Measurements from ENCODE around the gene UBXN11. TPM values are rescaled to one million over a fixed set of nuclear protein-coding genes. Genes with fewer than 3 reads are reported as not detected.

UBXN11 gene
- total and polyA plus RNA-seq, 2 donors (not counting 1 experiment from before 2014, with no cell fraction given) = 68.0 to 81.4 TPM

- DNase-seq (no peak), ATAC-seq (ENCODE audit: low read depth) (no peak)
- H3K36me3 ChIP-seq (replicated peaks in 1 of 2; ENCODE audit: control extremely low read depth in 1 of 2, control insufficient read depth in 1 of 2, extremely low read depth in 1 of 2, insufficient read depth in 2 of 2, low read length in 1 of 2) = peaks cover 0 to 5% of the 10 kb centered on the region in 2 experiments
- H2AFZ ChIP-seq (ENCODE audit: insufficient read depth, low read depth, low read length, poor library complexity, severe bottlenecking) = no peak overlapping the region
- H3K27me3 Mint-ChIP-seq = no peaks in the 10 kb centered on the region
- H3K4me3 Mint-ChIP-seq = no peak overlapping the region
- H3K4me2 ChIP-seq (replicated peaks; ENCODE audit: low read depth, low read length, poor library complexity, severe bottlenecking) = no peak overlapping the region
- no peak overlapping the region for H3K27ac ChIP-seq (ENCODE audit: low read length in 2 of 2)
- H3K27me3 ChIP-seq (replicated peaks in 1 of 4; ENCODE audit: control extremely low read depth in 1 of 4, control insufficient read depth in 3 of 4, insufficient read depth in 4 of 4, low read length in 3 of 4) = no peaks in the 10 kb centered on the region
- H3K4me1 ChIP-seq (ENCODE audit: control insufficient read depth in 2 of 2, insufficient read depth in 2 of 2, low read length in 2 of 2) = peaks cover 37 to 52% of the 10 kb centered on the region in 2 donors
- H4K20me1 ChIP-seq (ENCODE audit: control insufficient read depth, insufficient read depth, low read length, poor library complexity, severe bottlenecking) = no peaks in the 10 kb centered on the region
- H3K79me2 ChIP-seq (ENCODE audit: control insufficient read depth, insufficient read depth, low read length) = peaks cover 51% of the 10 kb centered on the region
- intact Hi-C loops (cut with micrococcal nuclease) = no loop called here
- no peaks in the 10 kb centered on the region for H3K9me3 Mint-ChIP-seq (ENCODE audit: insufficient read depth)
- peaks cover 58% of the 10 kb centered on the region for H3K4me1 Mint-ChIP-seq
- H3K27ac Mint-ChIP-seq = peak overlapping the region; percentile 37
- H3K4me3 ChIP-seq (ENCODE audit: control extremely low read depth in 1 of 5, extremely low read depth in 1 of 5, insufficient read depth in 1 of 5, low read depth in 2 of 5, low read length in 4 of 5) = no peak overlapping the region
- TF ChIP-seq CTCF (IDR thresholded peaks at IDR 0.05) (no peak), EZH2 (IDR thresholded peaks at IDR 0.05; ENCODE audit: borderline replicate concordance, insufficient read depth, low read depth, low read length, poor library complexity, severe bottlenecking) (no peak)
- no peaks in the 10 kb centered on the region for H3K9me3 ChIP-seq (ENCODE audit: control extremely low read depth in 1 of 3, control insufficient read depth in 2 of 3, insufficient read depth in 1 of 3, low read length in 2 of 3)
- ChIA-PET POLR2A (interaction anchor here (0.9 to 2.3 kb wide), 3 partner anchors 8 to 21 kb away, joined by 3 to 8 read pairs (median 8); partner anchors contain the start of gene CD52), CTCF (interaction anchor here (0.7 to 1.9 kb wide), 3 partner anchors 8 to 19 kb away, joined by 3 to 7 read pairs (median 5); no protein-coding TSS in a partner anchor)
- H3K9ac ChIP-seq (ENCODE audit: low read length) = no peak overlapping the region
- 90% methylated on average over 16 of the region's 16 CpGs for WGBS (ENCODE audit: insufficient coverage)
These were observed 9.9 kb downstream of the UBXN11 start for GRCh38 chr1:26296340-26297056.
